Posterior cingulate gyrus (tissue), 11 donors: ENCODE results near the gene TEFM.
A peak's percentile ranks its signal among the peaks of the same experiment; 100 is the strongest.
"Not testable (repeated sequence)": the region's sequence is repeated elsewhere in the genome, so short reads cannot be mapped to it uniquely, and the experiment has no call there.

Experiments used
- DNase-seq, 10 donors: peaks; one replicate each; pipeline versions ENCODE4 v3.0.0 to v3.0.0-alpha.2; 2020 to 2021; ENCODE audit warnings: mixed read lengths in 3 of 10
- intact Hi-C: fragments of 100-400 bp; cut with DNase I; formaldehyde crosslinking; loops from one replicate; pipeline ENCODE4 v1.15.1; 2023

TEFM gene

GRCh38 chr17:30906101-30906911, at the start of gene TEFM:
Gene TEFM (minus strand): TSS chr17:30906238. CDS start chr17:30906198, 40 bp downstream.
- intact Hi-C loops = no loop called here

GRCh38 chr17:30954046-30954830, 48.2 kb upstream of the TEFM start:
- intact Hi-C loops = no loop called here
- DNase-seq = no peak

More at GRCh38 chr17:30906101-30906911, at the start of gene TEFM:
- DNase-seq = peak; percentile 85 to 98 (median 91)

- intact Hi-C loops = no loop called here
Measured at GRCh38 chr17:30952638-30953393, 46.8 kb upstream of the TEFM start.

GRCh38 chr17:30950669-30951399, 44.8 kb upstream of the TEFM start:
- DNase-seq = peak in 4 of 10 donors; percentile 22 to 86 (median 34)
- intact Hi-C loops = no loop called here

More at GRCh38 chr17:30952638-30953393, 46.8 kb upstream of the TEFM start:
- no peak for DNase-seq

- peak in 1 of 10 donors; percentile 8 for DNase-seq
- intact Hi-C loops = no loop called here
Measured at GRCh38 chr17:30950189-30950588, 44.2 kb upstream of the TEFM start.

GRCh38 chr17:30947796-30948195, 41.8 kb upstream of the TEFM start:
- DNase-seq = no peak
- intact Hi-C loops = no loop called here

GRCh38 chr17:30942308-30943079, 36.5 kb upstream of the TEFM start:
- no peak for DNase-seq
- intact Hi-C loops = no loop called here

- DNase-seq = peak in 1 of 10 donors; percentile 38
- intact Hi-C loops = no loop called here
Measured at GRCh38 chr17:30939051-30939689, 33.1 kb upstream of the TEFM start.

- intact Hi-C loops = no loop called here
Measured at GRCh38 chr17:30933966-30934365, 27.9 kb upstream of the TEFM start.

GRCh38 chr17:30931582-30931981, 25.5 kb upstream of the TEFM start:
- DNase-seq = peak in 1 of 10 donors; percentile 14
- intact Hi-C loops = not testable (repeated sequence)

More at GRCh38 chr17:30933966-30934365, 27.9 kb upstream of the TEFM start:
- DNase-seq = no peak

GRCh38 chr17:30930495-30930894, 24.5 kb upstream of the TEFM start:
- no peak for DNase-seq
- intact Hi-C loops = no loop called here

- peak in 1 of 10 donors; percentile 19 for DNase-seq
- intact Hi-C loops = not testable (repeated sequence)
Measured at GRCh38 chr17:30929861-30930260, 23.8 kb upstream of the TEFM start.

- intact Hi-C loops = no loop called here
- no peak for DNase-seq
Measured at GRCh38 chr17:30929081-30929633, 23.1 kb upstream of the TEFM start.

- peak in 1 of 10 donors; percentile 1 for DNase-seq
- intact Hi-C loops = no loop called here
Measured at GRCh38 chr17:30928584-30928983, 22.5 kb upstream of the TEFM start.

GRCh38 chr17:30927756-30928155, 21.7 kb upstream of the TEFM start:
- intact Hi-C loops = no loop called here
- peak in 1 of 10 donors; percentile 7 for DNase-seq

- peak in 1 of 10 donors; percentile 8 for DNase-seq
- intact Hi-C loops = no loop called here
Measured at GRCh38 chr17:30926516-30926915, 20.5 kb upstream of the TEFM start.

- DNase-seq = no peak
- intact Hi-C loops = no loop called here
Measured at GRCh38 chr17:30924341-30924740, 18.3 kb upstream of the TEFM start.
